OCI-LY7 (cell line): ENCODE data around the gene SMIM7. TPM values are rescaled to one million over a fixed set of nuclear protein-coding genes. Genes with fewer than 3 reads are reported as not detected.

Experiments
- BruUV-seq: library from RNA; stranded (reverse); fragments of 400-500 nt; replicated peaks from 2 replicates; lab custom pipeline; 2021; lab: Mats Ljungman, UMichigan
- CTCF ChIA-PET: fragments of 300-600 bp; sonication (Branson Sonifier 250); formaldehyde crosslinking; loops from one replicate; lab custom pipeline; 2022; ENCODE audit warnings: antibody characterized with exemption; ENCODE audit not compliant: unreplicated experiment; lab: Charles Lee
- POLR2A ChIA-PET: fragments of 300-600 bp; sonication (Branson Sonifier 250); formaldehyde crosslinking; loops from one replicate; lab custom pipeline; 2022; ENCODE audit warnings: antibody characterized with exemption; lab: Charles Lee
- DNase-seq: peaks from one replicate; pipeline ENCODE4 v3.0.0-alpha.2; 2015; ENCODE audit warnings: low spot score
- H2AFZ ChIP-seq: fragments of 200-600 bp; sonication (generic), shearing (Covaris generic); 2 replicates; pipeline ENCODE4 v1.6.1; 2014; ENCODE audit warnings: mild to moderate bottlenecking, antibody characterized with exemption, low read length, moderate library complexity
- H3K27ac ChIP-seq: fragments of 200-600 bp; sonication (generic); 2 replicates; pipeline ENCODE4 v1.5.1; 2014; ENCODE audit warnings: mixed run types, low read depth, mild to moderate bottlenecking, moderate library complexity, low read length, inconsistent platforms; ENCODE audit not compliant: poor library complexity, severe bottlenecking
- H3K36me3 ChIP-seq: fragments of 200-600 bp; sonication (generic); 2 replicates; pipeline ENCODE4 v1.6.1; 2014; ENCODE audit warnings: mild to moderate bottlenecking, antibody characterized with exemption, low read length, moderate library complexity, mixed read lengths; ENCODE audit not compliant: insufficient read depth
- H3K4me1 ChIP-seq: fragments of 200-600 bp; sonication (generic); 2 replicates; pipeline ENCODE4 v1.5.1; 2014; ENCODE audit warnings: mild to moderate bottlenecking, low read length; ENCODE audit not compliant: insufficient read depth, poor library complexity, severe bottlenecking
- H3K4me2 ChIP-seq: fragments of 200-600 bp; sonication (generic); 2 replicates; pipeline ENCODE4 v1.6.1; 2014; ENCODE audit warnings: mild to moderate bottlenecking, low read length
- H3K4me3 ChIP-seq: fragments of 200-600 bp; sonication (generic); 2 replicates; pipeline ENCODE4 v1.5.1; 2014; ENCODE audit warnings: mild to moderate bottlenecking, low read depth, low read length; ENCODE audit not compliant: poor library complexity, severe bottlenecking
- H3K79me2 ChIP-seq: fragments of 200-600 bp; sonication (generic); 2 replicates; pipeline ENCODE4 v1.6.1; 2016; ENCODE audit warnings: low read depth, mild to moderate bottlenecking, low read length, moderate library complexity, mixed read lengths; ENCODE audit not compliant: insufficient read depth
- H3K9me2 ChIP-seq: fragments of 200-600 bp; sonication (generic); 2 replicates; pipeline ENCODE4 v1.6.1; 2016; ENCODE audit warnings: mild to moderate bottlenecking, low read length, mixed read lengths; ENCODE audit not compliant: insufficient read depth
- H3K9me3 ChIP-seq: fragments of 200-600 bp; sonication (generic); 2 replicates; pipeline ENCODE4 v1.6.1; 2014; ENCODE audit warnings: mild to moderate bottlenecking, mixed run types, low read length, mixed read lengths
- H4K20me1 ChIP-seq: fragments of 200-600 bp; sonication (generic); 2 replicates; pipeline ENCODE4 v1.6.1; 2014; ENCODE audit warnings: mild to moderate bottlenecking, antibody characterized with exemption, low read length, moderate library complexity, mixed read lengths; ENCODE audit not compliant: insufficient read depth
- EZH2phosphoT487 ChIP-seq: fragments of 200-600 bp; sonication (generic); IDR thresholded peaks from 2 replicates; pipeline ENCODE4 v1.6.1; 2018; ENCODE audit warnings: low read depth, borderline replicate concordance, mild to moderate bottlenecking, mixed run types, antibody characterized with exemption, low read length, moderate library complexity, mixed read lengths
- intact Hi-C: fragments of 100-400 bp; cut with micrococcal nuclease; formaldehyde crosslinking; loops from one replicate; pipeline ENCODE4 v1.10.0; 2022; ENCODE audit not compliant: unreplicated experiment
- total RNA-seq, 2 experiments: library from RNA; depleted of rRNA in 1 of 2; stranded (reverse); fragments of >200 nt in 1 of 2; shearing (Covaris generic) in 1 of 2; gene quantifications; 2 replicates each; pipeline ENCODE4 v1.2.3, GENCODE V29; 2014 to 2022
- TF ChIP-seq, protein P1 (sequence below): fragments of 200-600 bp; sonication (generic); conservative IDR thresholded peaks from 2 replicates; pipeline ENCODE4 v1.5.1; 2014; ENCODE audit warnings: mild to moderate bottlenecking, antibody characterized with exemption, low read length, moderate library complexity, mixed read lengths

The SMIM7 gene
- total RNA-seq, 2 experiments from 2014 or later: 87.0 to 96.3 TPM

DNA sequence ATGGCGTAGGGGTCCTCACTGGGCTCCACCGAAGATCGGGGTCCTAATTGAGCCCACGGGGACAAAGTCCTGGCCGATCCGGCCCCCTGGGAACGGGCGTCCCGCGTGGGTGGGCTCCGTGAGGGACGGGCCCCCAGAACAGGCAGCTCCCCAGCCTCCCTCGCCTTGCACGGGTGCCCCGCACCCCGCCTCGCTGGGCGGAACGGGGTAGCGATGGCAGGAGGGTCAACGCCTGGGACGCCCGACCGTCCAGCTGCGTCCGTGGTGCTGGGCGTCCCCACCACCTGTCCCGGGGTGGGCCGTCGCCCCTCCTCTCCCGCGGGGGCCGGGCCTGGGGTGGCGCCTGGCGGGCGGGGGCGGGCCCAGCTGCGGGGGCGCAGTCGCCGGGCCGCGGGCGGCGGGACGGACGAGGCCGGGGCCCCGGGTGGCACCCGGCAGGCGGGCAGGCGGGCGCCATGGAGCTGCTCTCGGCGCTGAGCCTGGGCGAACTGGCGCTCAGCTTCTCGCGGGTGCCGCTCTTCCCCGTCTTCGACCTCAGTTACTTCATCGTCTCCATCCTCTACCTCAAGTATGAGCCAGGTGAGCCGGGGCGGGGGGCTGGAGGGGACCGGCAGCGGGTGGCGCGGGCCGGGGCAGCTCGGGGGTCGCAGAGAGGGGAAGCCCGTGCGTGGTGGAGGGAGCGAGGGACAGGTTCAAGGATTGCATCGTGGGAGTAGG, 977 bp upstream of the SMIM7 start, which contains the start of gene TMEM38A:
TMEM38A (plus strand) TSS at position 377 of the 717 bp plus-strand sequence; CDS start at position 456, 79 bp downstream.
- Histone ChIP-seq H3K79me2 (peaks cover 50% of the 10 kb centered on the region), H3K4me1 (peaks cover 29% of the 10 kb centered on the region), H3K36me3 (peaks cover 36% of the 10 kb centered on the region), H3K9me3 (no peaks in the 10 kb centered on the region), H3K9me2 (no peaks in the 10 kb centered on the region), H2AFZ (peak within 1 kb of the TSS; percentile 52; the same call in 1 of the 2 replicates), H3K27ac (peak within 1 kb of the TSS; percentile 83), H3K4me3 (peak within 1 kb of the TSS; percentile 96), H4K20me1 (peaks cover 21% of the 10 kb centered on the region), H3K4me2 (peak within 1 kb of the TSS; percentile 100)
- intact Hi-C loops: loop anchor here (1.0 to 5.0 kb wide), 3 partner anchors 33 to 74 kb away; partner anchors contain the start of gene MED26
- CTCF ChIA-PET: interaction anchor here (0.7 kb wide), 1 partner anchor 433 kb away, joined by 3 read pairs; no protein-coding TSS in a partner anchor
- DNase-seq: peak; percentile 57
- no TSS peak for BruUV-seq
- POLR2A ChIA-PET: interaction anchor here (0.6 to 1.0 kb wide), 2 partner anchors 23 to 74 kb away, joined by 3 to 6 read pairs; no protein-coding TSS in a partner anchor
- no peak for TF ChIP-seq EZH2phosphoT487
- TF ChIP-seq, protein P1, sequence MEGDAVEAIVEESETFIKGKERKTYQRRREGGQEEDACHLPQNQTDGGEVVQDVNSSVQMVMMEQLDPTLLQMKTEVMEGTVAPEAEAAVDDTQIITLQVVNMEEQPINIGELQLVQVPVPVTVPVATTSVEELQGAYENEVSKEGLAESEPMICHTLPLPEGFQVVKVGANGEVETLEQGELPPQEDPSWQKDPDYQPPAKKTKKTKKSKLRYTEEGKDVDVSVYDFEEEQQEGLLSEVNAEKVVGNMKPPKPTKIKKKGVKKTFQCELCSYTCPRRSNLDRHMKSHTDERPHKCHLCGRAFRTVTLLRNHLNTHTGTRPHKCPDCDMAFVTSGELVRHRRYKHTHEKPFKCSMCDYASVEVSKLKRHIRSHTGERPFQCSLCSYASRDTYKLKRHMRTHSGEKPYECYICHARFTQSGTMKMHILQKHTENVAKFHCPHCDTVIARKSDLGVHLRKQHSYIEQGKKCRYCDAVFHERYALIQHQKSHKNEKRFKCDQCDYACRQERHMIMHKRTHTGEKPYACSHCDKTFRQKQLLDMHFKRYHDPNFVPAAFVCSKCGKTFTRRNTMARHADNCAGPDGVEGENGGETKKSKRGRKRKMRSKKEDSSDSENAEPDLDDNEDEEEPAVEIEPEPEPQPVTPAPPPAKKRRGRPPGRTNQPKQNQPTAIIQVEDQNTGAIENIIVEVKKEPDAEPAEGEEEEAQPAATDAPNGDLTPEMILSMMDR: no peak

DNA sequence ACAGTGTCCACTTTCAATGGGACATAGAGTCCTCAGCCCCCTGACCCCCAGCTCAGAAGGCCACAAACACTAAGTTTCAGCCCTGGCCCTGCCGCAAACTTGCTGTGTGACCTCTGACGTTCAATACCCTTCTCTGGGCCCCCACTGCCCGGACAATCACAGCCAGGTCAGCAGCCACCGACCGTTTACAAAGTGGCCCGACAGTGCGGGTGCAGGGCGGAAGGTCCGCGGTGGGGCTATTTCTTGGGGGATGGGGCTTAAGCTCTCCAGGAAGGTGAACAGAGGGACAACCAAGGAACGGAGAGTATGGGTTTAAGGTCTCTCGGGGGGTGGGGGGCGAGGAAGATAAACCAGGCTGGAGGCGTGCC, 496 bp downstream of the SMIM7 start:
- H4K20me1 ChIP-seq: peaks cover 21% of the 10 kb centered on the region

More for the DNA sequence above, 496 bp downstream of the SMIM7 start:
- Histone ChIP-seq H3K36me3 (peaks cover 51% of the 10 kb centered on the region), H3K4me1 (peaks cover 29% of the 10 kb centered on the region), H3K4me2 (peak overlapping the region; percentile 100), H3K9me3 (no peaks in the 10 kb centered on the region), H3K27ac (peak overlapping the region; percentile 83), H2AFZ (no peak overlapping the region), H3K9me2 (no peaks in the 10 kb centered on the region), H3K79me2 (peaks cover 57% of the 10 kb centered on the region), H3K4me3 (peak overlapping the region; percentile 96)
- no peak for TF ChIP-seq EZH2phosphoT487
- TF ChIP-seq, protein P1: no peak
- CTCF ChIA-PET: no interaction called here
- BruUV-seq: TSS peak; percentile 58
- intact Hi-C loops: no loop called here
- DNase-seq: no peak
- POLR2A ChIA-PET: interaction anchor here (0.6 to 1.0 kb wide), 4 partner anchors 59 to 218 kb away, joined by 3 to 5 read pairs (median 3); no protein-coding TSS in a partner anchor
